ENCODE data around the gene ZFAND2B. TPM values are rescaled to one million over a fixed set of nuclear protein-coding genes. Genes with fewer than 3 reads are reported as not detected.

ZFAND2B gene
- total RNA-seq, 4 donors from 2014 or later = 34.7 to 44.5 (median 37.6) TPM

- Histone ChIP-seq H3K9me3 (no peaks in the 10 kb centered on the region), H3K36me3 (peaks cover 0 to 68% of the 10 kb centered on the region in 2 donors), H3K4me1 (peaks cover 3 to 46% (median 21%) of the 10 kb centered on the region in 3 donors), H3K27me3 (no peaks in the 10 kb centered on the region), H3K27ac (peak overlapping the region in 3 of 4 donors; percentile 14 to 98 (median 95)), H3K4me3 (no peak overlapping the region)
- TF ChIP-seq POLR2AphosphoS5 (IDR thresholded peaks at IDR 0.05) = no peak
- no peak for TF ChIP-seq POLR2A (IDR thresholded peaks at IDR 0.05)
- no peak for TF ChIP-seq EP300 (IDR thresholded peaks at IDR 0.05)
- TF ChIP-seq, protein P1, sequence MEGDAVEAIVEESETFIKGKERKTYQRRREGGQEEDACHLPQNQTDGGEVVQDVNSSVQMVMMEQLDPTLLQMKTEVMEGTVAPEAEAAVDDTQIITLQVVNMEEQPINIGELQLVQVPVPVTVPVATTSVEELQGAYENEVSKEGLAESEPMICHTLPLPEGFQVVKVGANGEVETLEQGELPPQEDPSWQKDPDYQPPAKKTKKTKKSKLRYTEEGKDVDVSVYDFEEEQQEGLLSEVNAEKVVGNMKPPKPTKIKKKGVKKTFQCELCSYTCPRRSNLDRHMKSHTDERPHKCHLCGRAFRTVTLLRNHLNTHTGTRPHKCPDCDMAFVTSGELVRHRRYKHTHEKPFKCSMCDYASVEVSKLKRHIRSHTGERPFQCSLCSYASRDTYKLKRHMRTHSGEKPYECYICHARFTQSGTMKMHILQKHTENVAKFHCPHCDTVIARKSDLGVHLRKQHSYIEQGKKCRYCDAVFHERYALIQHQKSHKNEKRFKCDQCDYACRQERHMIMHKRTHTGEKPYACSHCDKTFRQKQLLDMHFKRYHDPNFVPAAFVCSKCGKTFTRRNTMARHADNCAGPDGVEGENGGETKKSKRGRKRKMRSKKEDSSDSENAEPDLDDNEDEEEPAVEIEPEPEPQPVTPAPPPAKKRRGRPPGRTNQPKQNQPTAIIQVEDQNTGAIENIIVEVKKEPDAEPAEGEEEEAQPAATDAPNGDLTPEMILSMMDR (IDR thresholded peaks at IDR 0.05) = no peak
- 80 to 83% methylated on average over 1 to 5 of the region's 19 CpGs for WGBS, 2 donors (ENCODE audit: low coverage in 1 of 2)
- ATAC-seq = no peak
These were observed 14.2 kb downstream of the ZFAND2B start for GRCh38 chr2:219220652-219221402.

GRCh38 chr2:219221957-219222518 is 15.5 kb downstream of the ZFAND2B start:
- Histone ChIP-seq H3K27ac (no peak overlapping the region), H3K27me3 (no peaks in the 10 kb centered on the region), H3K36me3 (peaks cover 0 to 77% of the 10 kb centered on the region in 2 donors), H3K4me3 (no peak overlapping the region), H3K4me1 (peaks cover 3 to 34% (median 21%) of the 10 kb centered on the region in 3 donors), H3K9me3 (no peaks in the 10 kb centered on the region)
- TF ChIP-seq POLR2AphosphoS5 (IDR thresholded peaks at IDR 0.05) = no peak
- no peak for TF ChIP-seq EP300 (IDR thresholded peaks at IDR 0.05)
- TF ChIP-seq, protein P1 (IDR thresholded peaks at IDR 0.05) = no peak
- TF ChIP-seq POLR2A (IDR thresholded peaks at IDR 0.05) = no peak
- no peak for ATAC-seq
- WGBS, 2 donors (ENCODE audit: low coverage in 1 of 2) = 80 to 100% methylated on average over 5 to 6 of the region's 16 CpGs

- no peak overlapping the region for H3K27ac ChIP-seq
- no peaks in the 10 kb centered on the region for H3K9me3 ChIP-seq
- WGBS, 2 donors (ENCODE audit: low coverage in 1 of 2) = 80 to 100% methylated on average over 4 to 7 of the region's 31 CpGs
- no peak overlapping the region for H3K4me3 ChIP-seq
- H3K4me1 ChIP-seq = peaks cover 3 to 34% (median 23%) of the 10 kb centered on the region in 3 donors
- H3K27me3 ChIP-seq = no peaks in the 10 kb centered on the region
- ATAC-seq = no peak
- H3K36me3 ChIP-seq = peaks cover 0 to 81% of the 10 kb centered on the region in 2 donors
- TF ChIP-seq POLR2A (IDR thresholded peaks at IDR 0.05) (no peak), POLR2AphosphoS5 (IDR thresholded peaks at IDR 0.05) (no peak), EP300 (IDR thresholded peaks at IDR 0.05) (no peak)
- TF ChIP-seq, protein P1 (IDR thresholded peaks at IDR 0.05) = no peak
These were observed 17.4 kb downstream of the ZFAND2B start for GRCh38 chr2:219223831-219224610.

DNA sequence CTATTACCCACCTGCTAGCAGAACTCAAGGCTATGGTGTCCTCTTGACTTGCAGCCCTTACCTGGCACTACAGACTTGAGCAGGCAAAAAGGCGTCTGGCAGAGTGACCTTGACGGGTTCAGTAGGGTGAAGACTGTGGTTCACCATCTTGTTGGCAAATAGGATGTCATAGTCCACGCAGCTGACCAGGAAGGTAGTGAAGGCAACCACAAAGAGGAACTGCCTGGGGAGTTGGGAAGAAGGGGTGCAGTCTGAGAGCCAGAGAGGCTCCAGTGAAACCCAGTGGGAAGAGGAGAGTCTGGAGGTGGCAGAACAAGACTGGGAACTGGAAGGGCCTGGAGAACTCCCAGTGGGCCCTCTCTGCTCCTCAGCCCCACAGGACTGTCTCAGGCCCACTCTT is 18.8 kb downstream of the ZFAND2B start:
- no peak overlapping the region for H3K27ac ChIP-seq
- 80 to 86% methylated on average over 2 of the region's 3 CpGs for WGBS, 2 donors (ENCODE audit: low coverage in 1 of 2)
- no peaks in the 10 kb centered on the region for H3K9me3 ChIP-seq
- H3K36me3 ChIP-seq = peaks cover 0 to 70% of the 10 kb centered on the region in 2 donors
- TF ChIP-seq EP300 (IDR thresholded peaks at IDR 0.05) = no peak
- TF ChIP-seq POLR2AphosphoS5 (IDR thresholded peaks at IDR 0.05) = no peak
- TF ChIP-seq, protein P1 (IDR thresholded peaks at IDR 0.05) = no peak
- TF ChIP-seq POLR2A (IDR thresholded peaks at IDR 0.05) = no peak
- H3K27me3 ChIP-seq = no peaks in the 10 kb centered on the region
- no peak for ATAC-seq
- H3K4me1 ChIP-seq = peaks cover 0 to 23% (median 13%) of the 10 kb centered on the region in 3 donors
- H3K4me3 ChIP-seq = no peak overlapping the region

All from gastroesophageal sphincter (tissue), 4 donors.